Endothelial cell of umbilical vein (primary cell): ENCODE data around the gene RGS9. TPM values are rescaled to one million over a fixed set of nuclear protein-coding genes. Genes with fewer than 3 reads are reported as not detected.

ENCODE experiments used
- BruUV-seq: library from RNA; stranded (reverse); fragments of 400-500 nt; replicated peaks from 2 replicates; lab custom pipeline; 2021; lab: Mats Ljungman, UMichigan
- CTCF ChIA-PET: fragments of 300-600, 350-600 bp; sonication (Branson Sonifier 250); formaldehyde crosslinking; loops from one replicate; lab custom pipeline; 2021; ENCODE audit warnings: antibody characterized with exemption, inconsistent platforms; lab: Charles Lee
- POLR2A ChIA-PET: fragments of 300-600, 350-600 bp; sonication (Branson Sonifier 250); formaldehyde crosslinking; loops from one replicate; lab custom pipeline; 2021; ENCODE audit warnings: antibody characterized with exemption, inconsistent platforms; lab: Charles Lee
- DNase-seq: peaks from one replicate; pipeline ENCODE4 v3.0.0-alpha.2; 2011; ENCODE audit warnings: low read depth, low spot score
- FAIRE-seq: peaks from 2 replicates; lab custom pipeline; 2011; peaks lifted over from hg19 to GRCh38; lab: Jason Lieb, UNC
- H2AFZ ChIP-seq: 2 replicates; pipeline ENCODE4 v1.6.0; 2012; ENCODE audit warnings: low read depth, low read length, control low read depth, inconsistent platforms
- H3K27ac ChIP-seq: 2 replicates; pipeline ENCODE4 v1.5.1; 2011; ENCODE audit warnings: low read depth, mild to moderate bottlenecking, control low read depth, low read length, moderate library complexity; ENCODE audit not compliant: insufficient read depth
- H3K27me3 ChIP-seq, 2 experiments: 2 replicates each; pipeline versions ENCODE4 v1.6.0 to v1.6.1; 2011; ENCODE audit warnings: low read length in 2 of 2, mixed read lengths in 1 of 2; ENCODE audit not compliant: control insufficient read depth in 2 of 2, insufficient read depth in 2 of 2
- H3K36me3 ChIP-seq, 2 experiments: 2 replicates in 1 of 2; 3 replicates in 1 of 2; pipeline ENCODE4 v1.5.1; 2011; ENCODE audit warnings: low read length in 2 of 2, mild to moderate bottlenecking in 1 of 2, moderate library complexity in 1 of 2; ENCODE audit not compliant: control insufficient read depth in 2 of 2, insufficient read depth in 2 of 2; ENCODE audit errors: extremely low read depth in 1 of 2
- H3K4me1 ChIP-seq: 3 replicates; pipeline ENCODE4 v1.5.1; 2011; ENCODE audit warnings: mild to moderate bottlenecking, low read length; ENCODE audit not compliant: control insufficient read depth, insufficient read depth; ENCODE audit errors: extremely low read depth
- H3K4me2 ChIP-seq: 2 replicates; pipeline ENCODE4 v1.6.1; 2011; ENCODE audit warnings: low read length, control low read depth, mixed read lengths; ENCODE audit not compliant: insufficient read depth
- H3K4me3 ChIP-seq, 3 experiments: fragments of 200-600 bp in 1 of 3; sonication (generic), shearing (Covaris generic) in 1 of 3; replicated peaks in 1 of 3; 2 replicates each; pipeline ENCODE4 v1.5.1; 2011 to 2016; ENCODE audit warnings: control low read depth in 3 of 3, low read length in 3 of 3, mild to moderate bottlenecking in 2 of 3, inconsistent platforms in 1 of 3, low read depth in 1 of 3, moderate library complexity in 1 of 3; ENCODE audit not compliant: insufficient read depth in 1 of 3
- H3K79me2 ChIP-seq: 2 replicates; pipeline ENCODE4 v1.6.0; 2012; ENCODE audit warnings: low read length, inconsistent platforms; ENCODE audit not compliant: control insufficient read depth, insufficient read depth
- H3K9ac ChIP-seq: replicated peaks from 2 replicates; pipeline ENCODE3; 2011; ENCODE audit warnings: low read length, control low read depth; ENCODE audit not compliant: insufficient read depth; ENCODE audit errors: extremely low read depth
- H3K9me1 ChIP-seq: replicated peaks from 3 replicates; pipeline ENCODE4 v1.6.0; 2011; ENCODE audit warnings: mild to moderate bottlenecking, low read length; ENCODE audit not compliant: control insufficient read depth, insufficient read depth; ENCODE audit errors: extremely low read depth
- H3K9me3 ChIP-seq: replicated peaks from 2 replicates; pipeline ENCODE4 v1.5.1; 2012; ENCODE audit warnings: low read length, inconsistent platforms; ENCODE audit not compliant: control insufficient read depth, insufficient read depth
- H4K20me1 ChIP-seq: replicated peaks from 2 replicates; pipeline ENCODE3; 2011; ENCODE audit warnings: mild to moderate bottlenecking, low read length; ENCODE audit not compliant: control insufficient read depth, insufficient read depth; ENCODE audit errors: extremely low read depth
- EZH2 ChIP-seq: IDR thresholded peaks from 2 replicates; pipeline ENCODE4 v1.6.1; 2012; ENCODE audit warnings: borderline replicate concordance, low read depth, mild to moderate bottlenecking, moderate library complexity, low read length, inconsistent platforms; ENCODE audit not compliant: severe bottlenecking
- FOS ChIP-seq: IDR thresholded peaks from 2 replicates; pipeline ENCODE4 v1.6.1; 2011; ENCODE audit warnings: mild to moderate bottlenecking, low read length, moderate library complexity, borderline replicate concordance; ENCODE audit not compliant: insufficient read depth
- GATA2 ChIP-seq: IDR thresholded peaks from 2 replicates; pipeline ENCODE4 v1.7.0; 2011; ENCODE audit warnings: low read depth, mild to moderate bottlenecking, moderate library complexity, mixed read lengths, low read length; ENCODE audit not compliant: insufficient read length, insufficient read depth
- JUN ChIP-seq: IDR thresholded peaks from 2 replicates; pipeline ENCODE4 v1.6.1; 2011; ENCODE audit warnings: borderline replicate concordance, low read depth; ENCODE audit not compliant: insufficient read length, insufficient read depth
- MAX ChIP-seq: IDR thresholded peaks from 2 replicates; pipeline ENCODE4 v1.6.1; 2011; ENCODE audit not compliant: insufficient read depth, insufficient read length
- MYC ChIP-seq: IDR thresholded peaks from one replicate; pipeline ENCODE4 v1.6.1; 2011; ENCODE audit warnings: mild to moderate bottlenecking, low read depth, low read length
- POLR2A ChIP-seq: IDR thresholded peaks from 2 replicates; pipeline ENCODE4 v1.6.1; 2012; ENCODE audit warnings: low read depth, mild to moderate bottlenecking, control low read depth, low read length
- POLR2AphosphoS5 ChIP-seq: IDR thresholded peaks from 2 replicates; pipeline ENCODE4 v1.6.1; 2012; ENCODE audit warnings: low read depth, mild to moderate bottlenecking, control low read depth, low read length, moderate library complexity; ENCODE audit not compliant: insufficient read depth
- dilution Hi-C: fragments of 300-500 bp; cut with MboI; formaldehyde crosslinking; loops from one replicate; pipeline ENCODE4 v1.15.0; 2019; ENCODE audit warnings: low sequenced_read_pairs; ENCODE audit not compliant: extremely low pct_ligation_motif_present
- intact Hi-C: fragments of 100-400 bp; cut with micrococcal nuclease; formaldehyde crosslinking; loops from one replicate; pipeline ENCODE4 v1.10.0; 2022
- polyA plus RNA-seq, 4 experiments: library from polyadenylated mRNA; depleted of rRNA in 3 of 4; stranded (reverse) in 3 of 4; unstranded in 1 of 4; fragments of >200 nt; gene quantifications; 2 replicates each; pipeline versions ENCODE4 v1.2.1 to v1.2.3, GENCODE V29; 2011 to 2012; ENCODE audit warnings: missing spikeins in 1 of 4
- small RNA-seq: library from RNA; depleted of rRNA; stranded (forward); fragments of <200 nt; gene quantifications from one replicate; pipeline ENCODE3, GENCODE V24; 2012; ENCODE audit warnings: low replicate concordance, low read depth; ENCODE audit not compliant: insufficient read depth, insufficient read length
- total RNA-seq: library from RNA; stranded (reverse); gene quantifications from 2 replicates; pipeline ENCODE4 v1.2.3, GENCODE V29; 2021
- TF ChIP-seq, protein P1 (sequence below), 2 donors: IDR thresholded peaks; 1 replicate in 1 of 2; 2 replicates in 1 of 2; pipeline ENCODE4 v1.5.1; 2011; ENCODE audit warnings: low read length in 2 of 2, mild to moderate bottlenecking in 2 of 2, moderate library complexity in 2 of 2, control low read depth in 1 of 2, inconsistent platforms in 1 of 2, low read depth in 1 of 2; ENCODE audit not compliant: insufficient read depth in 1 of 2; ENCODE audit errors: extremely low read depth in 1 of 2

The RGS9 gene
- total and polyA plus RNA-seq, 2 donors (not counting 3 experiments of a cell fraction or from before 2014, with no cell fraction given), result 0.61 to 1.4 TPM

- intact Hi-C loops, result no loop called here
- Histone ChIP-seq H3K4me2 (no peak overlapping the region), H2AFZ (no peak overlapping the region), H4K20me1 (no peaks in the 10 kb centered on the region), H3K79me2 (no peaks in the 10 kb centered on the region), H3K36me3 (no peaks in the 10 kb centered on the region), H3K27ac (no peak overlapping the region), H3K27me3 (no peaks in the 10 kb centered on the region), H3K9me1 (no peaks in the 10 kb centered on the region), H3K9me3 (no peaks in the 10 kb centered on the region), H3K4me3 (no peak overlapping the region), H3K9ac (no peak overlapping the region), H3K4me1 (no peaks in the 10 kb centered on the region)
- CTCF ChIA-PET, result no interaction called here
- POLR2A ChIA-PET, result no interaction called here
- FAIRE-seq, result no peak
- no peak for DNase-seq
- BruUV-seq, result no TSS peak
- TF ChIP-seq GATA2, result no peak
- no peak for TF ChIP-seq POLR2AphosphoS5
- no peak for TF ChIP-seq MYC
- TF ChIP-seq POLR2A, result no peak
- TF ChIP-seq JUN, result no peak
- TF ChIP-seq EZH2, result no peak
- no peak for TF ChIP-seq FOS
- TF ChIP-seq, protein P1, sequence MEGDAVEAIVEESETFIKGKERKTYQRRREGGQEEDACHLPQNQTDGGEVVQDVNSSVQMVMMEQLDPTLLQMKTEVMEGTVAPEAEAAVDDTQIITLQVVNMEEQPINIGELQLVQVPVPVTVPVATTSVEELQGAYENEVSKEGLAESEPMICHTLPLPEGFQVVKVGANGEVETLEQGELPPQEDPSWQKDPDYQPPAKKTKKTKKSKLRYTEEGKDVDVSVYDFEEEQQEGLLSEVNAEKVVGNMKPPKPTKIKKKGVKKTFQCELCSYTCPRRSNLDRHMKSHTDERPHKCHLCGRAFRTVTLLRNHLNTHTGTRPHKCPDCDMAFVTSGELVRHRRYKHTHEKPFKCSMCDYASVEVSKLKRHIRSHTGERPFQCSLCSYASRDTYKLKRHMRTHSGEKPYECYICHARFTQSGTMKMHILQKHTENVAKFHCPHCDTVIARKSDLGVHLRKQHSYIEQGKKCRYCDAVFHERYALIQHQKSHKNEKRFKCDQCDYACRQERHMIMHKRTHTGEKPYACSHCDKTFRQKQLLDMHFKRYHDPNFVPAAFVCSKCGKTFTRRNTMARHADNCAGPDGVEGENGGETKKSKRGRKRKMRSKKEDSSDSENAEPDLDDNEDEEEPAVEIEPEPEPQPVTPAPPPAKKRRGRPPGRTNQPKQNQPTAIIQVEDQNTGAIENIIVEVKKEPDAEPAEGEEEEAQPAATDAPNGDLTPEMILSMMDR (IDR thresholded peaks at IDR 0.05; ENCODE audit: extremely low read depth in 1 of 2, insufficient read depth in 1 of 2, low read depth in 1 of 2, low read length in 2 of 2), result no peak
- TF ChIP-seq MAX, result no peak
- dilution Hi-C loops, result no loop called here
Observed at GRCh38 chr17:65271296-65271695, 134.1 kb downstream of the RGS9 start.

Small RNAs within 50 kb of the gene (small RNA-seq; reads per million reads assigned to genes)
- gene AC060771.1, result not detected

Other genes starting within 250 kb of the RGS9 start
- gene LRRC37A3, start 217.9 kb upstream of the RGS9 start, total RNA-seq, result 7.1 and 16.1 TPM in 2 replicates
- gene LRRC37A3, start 217.9 kb upstream of the RGS9 start, polyA plus RNA-seq, result 8.6 and 8.8 TPM in 2 replicates
- gene GNA13, start 80.6 kb upstream of the RGS9 start, total RNA-seq, result 36.4 and 40.1 TPM in 2 replicates
- 15.1 and 17.1 TPM in 2 replicates for gene GNA13, start 80.6 kb upstream of the RGS9 start, polyA plus RNA-seq